K562 (cell line): ENCODE data around the gene ZDHHC8. TPM values are rescaled to one million over a fixed set of nuclear protein-coding genes. Genes with fewer than 3 reads are reported as not detected.

Experiments used
- ASH1L ChIP-seq: fragments of 450-650 bp; IDR thresholded peaks from 2 replicates; pipeline ENCODE4 v1.6.1; 2018; ENCODE audit warnings: borderline replicate concordance, mild to moderate bottlenecking, low read depth; ENCODE audit not compliant: partially characterized antibody
- BACH1 ChIP-seq: fragments of 200-800 bp; sonication (Bioruptor generic); IDR thresholded peaks from 2 replicates; pipeline ENCODE4 v1.6.1; 2016; ENCODE audit warnings: missing genetic modification characterization, missing compliant biosample characterization
- E2F8 ChIP-seq: fragments of 450-650 bp; IDR thresholded peaks from 2 replicates; pipeline ENCODE4 v1.7.1; 2018; ENCODE audit warnings: mild to moderate bottlenecking, low read depth; ENCODE audit not compliant: partially characterized antibody
- ELK1 ChIP-seq: sonication (generic); formaldehyde crosslinking; IDR thresholded peaks from 2 replicates; pipeline ENCODE4 v1.8.1; 2022; ENCODE audit warnings: missing genetic modification reagents
- ETV5 ChIP-seq: sonication (generic); formaldehyde crosslinking; IDR thresholded peaks from 2 replicates; pipeline ENCODE4 v1.4.0; 2020; ENCODE audit warnings: low read depth, mild to moderate bottlenecking, missing genetic modification reagents
- JUNB ChIP-seq: fragments of 450-650 bp; formaldehyde crosslinking; conservative IDR thresholded peaks from 2 replicates; pipeline ENCODE4 v1.4.0; 2020; ENCODE audit warnings: mild to moderate bottlenecking
- KDM4B ChIP-seq, 2 experiments: fragments of 450-650 bp in 1 of 2; sonication (generic) in 1 of 2; IDR thresholded peaks; 2 replicates each; pipeline ENCODE4 v1.6.1; 2016 to 2017; ENCODE audit warnings: borderline replicate concordance in 2 of 2, antibody characterized with exemption in 1 of 2, low read depth in 1 of 2, mild to moderate bottlenecking in 1 of 2
- MCM7 ChIP-seq, 2 experiments: fragments of 450-650 bp; IDR thresholded peaks; 2 replicates each; pipeline ENCODE4 v1.6.1; 2016 to 2018
- MTA1 ChIP-seq: fragments of 450-650 bp; IDR thresholded peaks from 2 replicates; pipeline ENCODE4 v1.6.1; 2017; ENCODE audit warnings: borderline replicate concordance
- NBN ChIP-seq: fragments of 450-650 bp; IDR thresholded peaks from 2 replicates; pipeline ENCODE4 v1.6.1; 2016; ENCODE audit warnings: low read depth, mild to moderate bottlenecking
- PHB ChIP-seq: fragments of 250-450 bp; sonication (Bioruptor Pico); IDR thresholded peaks from 2 replicates; pipeline ENCODE4 v1.5.0; 2021
- RBFOX2 ChIP-seq: fragments of 200-400 bp; formaldehyde crosslinking; IDR thresholded peaks from 2 replicates; pipeline ENCODE4 v1.6.1; 2017; ENCODE audit warnings: low read depth, mild to moderate bottlenecking, low read length, moderate library complexity
- RFX7 ChIP-seq: fragments of 250-450 bp; sonication (Bioruptor Pico); IDR thresholded peaks from 2 replicates; pipeline ENCODE4 v1.5.1; 2021; ENCODE audit warnings: mild to moderate bottlenecking
- SIRT6 ChIP-seq: IDR thresholded peaks from one replicate; pipeline ENCODE4 v1.6.1; 2012; ENCODE audit warnings: low read depth, mild to moderate bottlenecking, control low read depth, inconsistent platforms, low read length, moderate library complexity
- TARDBP ChIP-seq: fragments of 450-650 bp; IDR thresholded peaks from 2 replicates; pipeline ENCODE4 v1.6.1; 2016
- ZBTB17 ChIP-seq: fragments of 450-650 bp; formaldehyde crosslinking; IDR thresholded peaks from 2 replicates; pipeline ENCODE4 v1.4.0; 2020; ENCODE audit warnings: mild to moderate bottlenecking
- ZBTB5 ChIP-seq: fragments of 450-650 bp; IDR thresholded peaks from 2 replicates; pipeline ENCODE4 v1.6.1; 2017; ENCODE audit warnings: antibody characterized with exemption
- ZNF175 ChIP-seq: fragments of 200-800 bp; sonication (Bioruptor generic); IDR thresholded peaks from 2 replicates; pipeline ENCODE4 v1.6.1; 2016; ENCODE audit warnings: low read depth, mild to moderate bottlenecking, missing genetic modification characterization, missing compliant biosample characterization
- ZNF639 ChIP-seq, 2 experiments: fragments of 200-800 bp in 1 of 2; sonication (Bioruptor generic) in 1 of 2; sonication (generic) in 1 of 2; formaldehyde crosslinking in 1 of 2; IDR thresholded peaks in 1 of 2; conservative IDR thresholded peaks in 1 of 2; 2 replicates each; pipeline versions ENCODE4 v1.5.0 to v1.6.1; 2016 to 2020; ENCODE audit warnings: missing compliant biosample characterization in 1 of 2, missing genetic modification characterization in 1 of 2, missing genetic modification reagents in 1 of 2
- ZNF740 ChIP-seq, 3 experiments: fragments of 200-800 bp in 1 of 3; sonication (Bioruptor generic) in 1 of 3; sonication (generic) in 1 of 3; formaldehyde crosslinking in 1 of 3; IDR thresholded peaks; 2 replicates each; pipeline versions ENCODE4 v1.6.1 to v1.8.0; 2016 to 2022; ENCODE audit warnings: mild to moderate bottlenecking in 2 of 3, missing compliant biosample characterization in 2 of 3, missing genetic modification characterization in 2 of 3, missing genetic modification reagents in 1 of 3
- ZSCAN32 ChIP-seq: fragments of 450-650 bp; formaldehyde crosslinking; IDR thresholded peaks from 2 replicates; pipeline ENCODE4 v1.4.0; 2020; ENCODE audit warnings: mild to moderate bottlenecking, moderate library complexity
- polyA plus RNA-seq, 8 experiments: library from polyadenylated mRNA; depleted of rRNA in 4 of 8; stranded (reverse) in 5 of 8; unstranded in 3 of 8; fragments of >200 nt; fragmentation: Nextera tagmentation in 2 of 8; fragmentation: Illumina TruSeq in 1 of 8; extraction: Ambion mirVana in 2 of 8; extraction: Trizol in 1 of 8; gene quantifications; 2 replicates each; pipeline versions ENCODE4 v1.2.1 to v1.2.3, GENCODE V29; 2011 to 2014; ENCODE audit warnings: inconsistent platforms in 1 of 8, missing spikeins in 1 of 8
- total RNA-seq, 7 experiments: library from RNA; depleted of rRNA in 6 of 7; stranded (reverse); fragments of >200 nt in 6 of 7; fragmentation: Illumina TruSeq in 2 of 7; extraction: Trizol in 2 of 7; gene quantifications; 2 replicates each; pipeline versions ENCODE4 v1.2.1 to v1.2.3, GENCODE V29; 2011 to 2021; ENCODE audit warnings: low replicate concordance in 1 of 7

ZDHHC8 gene
- total and polyA plus RNA-seq, 9 of the 15 experiments (the other 6 are each of a cell fraction or from before 2014, with no cell fraction given) = 0.04 to 109 (median 16.4) TPM

GRCh38 chr22:20152464-20152890 is 20.9 kb downstream of the ZDHHC8 start (continued):
- TF ChIP-seq E2F8 (no peak), ELK1 (CRISPR knock-in tag) (peak; percentile 93), ZNF639 (CRISPR knock-in tag; conservative IDR thresholded peaks at IDR 0.05 in 1 of 2, IDR thresholded peaks at IDR 0.05 in 1 of 2) (no peak), MCM7 (IDR thresholded peaks at IDR 0.05) (no peak), NBN (no peak), MTA1 (no peak), ZBTB5 (no peak), PHB (CRISPR knock-in tag) (0 out of 2 replicates have a peak, but pooled peaks have one; percentile 50), ZBTB17 (CRISPR knock-in tag) (no peak), TARDBP (no peak), ZNF175 (CRISPR knock-in tag) (no peak), ZNF740 (CRISPR knock-in tag; IDR thresholded peaks at IDR 0.05) (no peak), ZNF740 (tag; IDR thresholded peaks at IDR 0.05) (no peak), ETV5 (CRISPR knock-in tag) (no peak), RFX7 (no peak), ASH1L (no peak), KDM4B (IDR thresholded peaks at IDR 0.05; ENCODE audit: borderline replicate concordance in 2 of 2, low read depth in 1 of 2) (no peak), JUNB (CRISPR knock-in tag) (no peak), BACH1 (tag) (no peak), RBFOX2 (0 out of 2 replicates have a peak, but pooled peaks have one; percentile 14), SIRT6 (no peak), ZSCAN32 (CRISPR knock-in tag) (no peak)
